GM23248 (cell line): ENCODE results near the gene CACNA1I. TPM values are rescaled to one million over a fixed set of nuclear protein-coding genes. Genes with fewer than 3 reads are reported as not detected.

Experiments used
- DNase-seq: peaks from one replicate; pipeline ENCODE4 v3.0.0-alpha.2; 2015
- H2AFZ ChIP-seq: fragments of 200-600 bp; sonication (generic); 2 replicates; pipeline ENCODE4 v1.6.1; 2016; ENCODE audit warnings: antibody characterized with exemption
- H3F3A ChIP-seq: fragments of 200-600 bp; sonication (generic); 2 replicates; pipeline ENCODE4 v1.6.1; 2016; ENCODE audit warnings: mild to moderate bottlenecking, antibody characterized with exemption, mixed run types; ENCODE audit not compliant: insufficient read depth
- H3K27ac ChIP-seq: fragments of 200-600 bp; sonication (generic); 2 replicates; pipeline ENCODE4 v1.5.1; 2016; ENCODE audit warnings: mild to moderate bottlenecking
- H3K27me3 ChIP-seq: fragments of 200-600 bp; sonication (generic); replicated peaks from 2 replicates; pipeline ENCODE4 v1.6.1; 2016; ENCODE audit warnings: mild to moderate bottlenecking; ENCODE audit not compliant: insufficient read depth
- H3K36me3 ChIP-seq: fragments of 200-600 bp; sonication (generic); 2 replicates; pipeline ENCODE4 v1.6.1; 2016; ENCODE audit warnings: low read depth, mild to moderate bottlenecking
- H3K4me1 ChIP-seq: fragments of 200-600 bp; sonication (generic); 2 replicates; pipeline ENCODE4 v1.6.1; 2016; ENCODE audit warnings: mild to moderate bottlenecking; ENCODE audit not compliant: insufficient read depth
- H3K4me2 ChIP-seq: fragments of 200-600 bp; sonication (generic); one replicate; pipeline ENCODE4 v1.6.1; 2016; ENCODE audit warnings: mild to moderate bottlenecking; ENCODE audit not compliant: unreplicated experiment
- H3K4me3 ChIP-seq: fragments of 200-600 bp; sonication (generic); 2 replicates; pipeline ENCODE4 v1.5.1; 2016; ENCODE audit warnings: mild to moderate bottlenecking
- H3K79me2 ChIP-seq: fragments of 200-600 bp; sonication (generic); 2 replicates; pipeline ENCODE4 v1.6.1; 2016; ENCODE audit warnings: mild to moderate bottlenecking; ENCODE audit not compliant: insufficient read depth
- H3K9ac ChIP-seq: fragments of 200-600 bp; sonication (generic); 2 replicates; pipeline ENCODE4 v1.6.1; 2016; ENCODE audit warnings: mild to moderate bottlenecking
- H3K9me2 ChIP-seq: fragments of 200-600 bp; sonication (generic); 2 replicates; pipeline ENCODE4 v1.6.1; 2016; ENCODE audit warnings: mixed run types, mild to moderate bottlenecking, moderate library complexity; ENCODE audit not compliant: insufficient read depth
- H3K9me3 ChIP-seq: fragments of 200-600 bp; sonication (generic); one replicate; pipeline ENCODE4 v1.6.1; 2017; ENCODE audit warnings: low read depth
- H4K20me1 ChIP-seq: fragments of 200-600 bp; sonication (generic); 2 replicates; pipeline ENCODE4 v1.6.0; 2016; ENCODE audit not compliant: insufficient read depth
- EZH2 ChIP-seq: fragments of 200-600 bp; sonication (generic); IDR thresholded peaks from 2 replicates; pipeline ENCODE4 v1.6.1; 2018; ENCODE audit warnings: antibody characterized with exemption, mild to moderate bottlenecking; ENCODE audit not compliant: insufficient read depth, poor library complexity, severe bottlenecking
- EZH2phosphoT487 ChIP-seq: fragments of 200-600 bp; sonication (generic); IDR thresholded peaks from 2 replicates; pipeline ENCODE4 v1.6.1; 2018; ENCODE audit warnings: antibody characterized with exemption, moderate library complexity, mild to moderate bottlenecking, low read depth; ENCODE audit not compliant: insufficient read depth
- WGBS, 2 experiments: methylation state at CpG; one replicate each; pipeline ENCODE4 v1.1.6; 2015 to 2017; ENCODE audit warnings: low lambda C conversion rate in 2 of 2, low coverage in 1 of 2; ENCODE audit errors: missing lambda C conversion rate in 2 of 2; 5-methylcytosine and 5-hydroxymethylcytosine counted together
- in situ Hi-C: fragments of 300-500 bp; cut with MboI; formaldehyde crosslinking; loops from 2 replicates; pipeline ENCODE4 v1.15.0; 2020
- polyA plus RNA-seq: library from polyadenylated mRNA; unstranded; fragments of >200 nt; fragmentation: Nextera tagmentation; extraction: Ambion mirVana; gene quantifications from 2 replicates; pipeline ENCODE4 v1.2.1, GENCODE V29; 2016
- total RNA-seq: library from RNA; depleted of rRNA; stranded (reverse); fragments of >200 nt; shearing (Covaris generic); gene quantifications from 2 replicates; pipeline ENCODE4 v1.2.3, GENCODE V29; 2014

The CACNA1I gene
- total and polyA plus RNA-seq, 2 experiments from 2014 or later, result not detected

- in situ Hi-C loops, result no loop called here
- DNase-seq, result no peak
- Histone ChIP-seq H3K79me2 (no peaks in the 10 kb centered on the region), H3K9me2 (no peaks in the 10 kb centered on the region), H3K9ac (no peak overlapping the region), H3K27ac (no peak overlapping the region), H3K4me2 (no peak overlapping the region), H3K9me3 (no peaks in the 10 kb centered on the region), H2AFZ (no peak overlapping the region), H3K4me1 (no peaks in the 10 kb centered on the region), H3K27me3 (peaks cover 23% of the 10 kb centered on the region), H3K4me3 (no peak overlapping the region), H3F3A (no peaks in the 10 kb centered on the region), H4K20me1 (no peaks in the 10 kb centered on the region), H3K36me3 (no peaks in the 10 kb centered on the region)
- TF ChIP-seq EZH2 (no peak), EZH2phosphoT487 (no peak)
- 40 to 44% methylated on average over 5 to 6 of the region's 6 CpGs for WGBS, 2 experiments
These were observed 46.2 kb downstream of the CACNA1I start for GRCh38 chr22:39616781-39617180.

DNA sequence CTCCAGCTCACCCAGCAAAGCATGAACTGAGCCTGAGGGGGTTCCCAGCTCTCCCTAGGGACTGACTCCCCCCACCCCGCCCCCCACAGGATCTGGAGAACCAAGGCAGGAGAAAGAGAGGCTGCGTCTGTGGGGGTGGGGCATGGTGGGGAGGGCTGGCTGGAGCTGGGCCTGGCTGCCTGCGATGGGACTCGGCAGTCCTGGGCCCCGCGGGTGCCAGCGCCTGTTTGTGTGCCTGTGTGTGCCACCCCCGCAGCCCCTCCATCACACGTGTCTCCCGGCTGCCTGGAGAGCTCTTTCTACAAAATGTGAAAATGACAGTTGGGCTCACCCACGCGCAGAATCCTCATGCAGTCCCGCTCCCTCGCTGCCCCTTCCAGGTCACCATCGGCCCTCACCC is 46.8 kb downstream of the CACNA1I start:
- H3K27ac ChIP-seq, result no peak overlapping the region
- H3K4me3 ChIP-seq, result no peak overlapping the region
- DNase-seq, result no peak
- H2AFZ ChIP-seq, result no peak overlapping the region
- H4K20me1 ChIP-seq, result no peaks in the 10 kb centered on the region
- H3K36me3 ChIP-seq, result no peaks in the 10 kb centered on the region
- H3K9me2 ChIP-seq, result no peaks in the 10 kb centered on the region
- peaks cover 17% of the 10 kb centered on the region for H3K27me3 ChIP-seq
- H3K79me2 ChIP-seq, result no peaks in the 10 kb centered on the region
- no peak for TF ChIP-seq EZH2phosphoT487
- TF ChIP-seq EZH2, result no peak
- no peak overlapping the region for H3K9ac ChIP-seq
- no peaks in the 10 kb centered on the region for H3F3A ChIP-seq
- no peak overlapping the region for H3K4me2 ChIP-seq
- no peaks in the 10 kb centered on the region for H3K9me3 ChIP-seq
- in situ Hi-C loops, result no loop called here
- WGBS, 2 experiments, result 1% methylated on average over 9 to 11 of the region's 15 CpGs
- H3K4me1 ChIP-seq, result no peaks in the 10 kb centered on the region

DNA sequence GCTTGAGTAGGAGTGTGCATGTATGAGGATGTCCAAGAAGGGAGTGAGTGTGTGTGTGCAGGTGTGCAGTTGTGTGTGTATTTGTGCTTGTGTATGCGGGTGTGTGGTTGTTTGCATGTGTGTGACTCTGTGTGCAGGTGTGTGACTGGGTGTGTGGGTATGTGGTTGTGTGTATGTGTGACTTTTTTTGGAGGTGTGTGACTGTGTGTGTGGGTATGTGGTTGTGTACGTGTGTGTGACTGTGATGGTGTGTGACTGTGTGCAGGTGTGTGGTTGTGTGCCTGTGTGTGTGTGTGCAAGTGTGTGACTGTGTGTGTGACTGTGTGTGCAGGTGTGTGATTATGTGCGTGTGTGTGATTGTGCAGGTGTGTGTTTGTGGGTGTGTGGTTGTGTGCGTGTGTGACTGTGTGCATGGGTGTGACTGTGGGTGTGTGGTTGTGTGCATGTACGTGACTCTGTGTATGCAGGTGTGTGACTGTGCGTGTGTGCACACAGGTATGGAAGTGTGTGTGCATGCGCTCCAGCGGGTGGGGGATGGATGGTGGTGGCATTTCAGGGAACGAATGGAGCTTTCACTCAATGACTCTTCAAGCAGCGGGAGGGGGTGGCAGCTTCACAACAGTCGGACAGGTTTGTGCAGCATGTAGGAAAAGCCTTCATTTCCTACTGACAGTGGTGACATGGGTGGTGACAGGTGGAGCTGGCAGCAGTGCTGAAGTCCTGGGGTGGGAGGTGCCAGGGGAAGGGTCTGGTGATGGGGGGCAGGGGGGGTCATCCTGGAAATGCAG is 47.6 kb downstream of the CACNA1I start:
- TF ChIP-seq EZH2 (no peak), EZH2phosphoT487 (no peak)
- in situ Hi-C loops, result no loop called here
- no peak overlapping the region for H3K9ac ChIP-seq
- H3K27me3 ChIP-seq, result peaks cover 13% of the 10 kb centered on the region
- no peak overlapping the region for H3K4me2 ChIP-seq
- H3K4me1 ChIP-seq, result no peaks in the 10 kb centered on the region
- no peaks in the 10 kb centered on the region for H3K79me2 ChIP-seq
- no peak overlapping the region for H2AFZ ChIP-seq
- DNase-seq, result no peak
- no peak overlapping the region for H3K27ac ChIP-seq
- no peaks in the 10 kb centered on the region for H3K9me2 ChIP-seq
- no peaks in the 10 kb centered on the region for H4K20me1 ChIP-seq
- WGBS, 2 experiments, result 43 to 45% methylated on average over 11 of the region's 11 CpGs
- no peaks in the 10 kb centered on the region for H3K9me3 ChIP-seq
- no peak overlapping the region for H3K4me3 ChIP-seq
- no peaks in the 10 kb centered on the region for H3F3A ChIP-seq
- no peaks in the 10 kb centered on the region for H3K36me3 ChIP-seq

DNA sequence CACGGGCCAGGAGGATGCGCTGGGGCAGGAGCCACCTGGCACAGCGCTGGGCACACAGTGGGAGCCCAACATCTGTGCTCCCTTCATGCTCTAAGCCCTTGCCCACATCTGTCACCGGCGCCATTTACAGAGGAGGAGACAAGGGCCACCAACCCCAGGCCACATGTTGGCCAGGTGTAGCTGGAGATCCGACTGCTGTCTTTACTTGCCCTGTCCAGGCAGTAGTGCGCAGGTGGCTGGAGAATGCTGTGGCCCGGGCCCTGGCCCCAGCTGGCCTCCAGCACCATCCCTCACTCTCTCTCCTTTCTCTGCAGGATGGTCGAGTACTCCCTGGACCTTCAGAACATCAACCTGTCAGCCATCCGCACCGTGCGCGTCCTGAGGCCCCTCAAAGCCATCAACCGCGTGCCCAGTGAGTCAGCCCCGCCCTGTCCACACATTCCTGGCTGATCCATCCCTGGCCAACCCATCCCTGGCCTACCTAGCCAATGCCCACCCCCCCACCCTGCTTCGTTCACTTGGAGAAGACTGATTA is 48.5 kb downstream of the CACNA1I start:
- DNase-seq, result no peak
- in situ Hi-C loops, result no loop called here
- TF ChIP-seq EZH2 (no peak), EZH2phosphoT487 (no peak)

More for the DNA sequence above, 48.5 kb downstream of the CACNA1I start:
- no peaks in the 10 kb centered on the region for H3K79me2 ChIP-seq
- H2AFZ ChIP-seq, result no peak overlapping the region
- H3K4me1 ChIP-seq, result no peaks in the 10 kb centered on the region
- H3K27me3 ChIP-seq, result peaks cover 13% of the 10 kb centered on the region
- H3K9ac ChIP-seq, result no peak overlapping the region
- no peak overlapping the region for H3K27ac ChIP-seq
- no peaks in the 10 kb centered on the region for H3K9me3 ChIP-seq
- H3K4me2 ChIP-seq, result no peak overlapping the region
- H3K9me2 ChIP-seq, result no peaks in the 10 kb centered on the region
- H3K36me3 ChIP-seq, result no peaks in the 10 kb centered on the region
- no peaks in the 10 kb centered on the region for H4K20me1 ChIP-seq
- 59 to 68% methylated on average over 17 of the region's 17 CpGs for WGBS, 2 experiments
- H3F3A ChIP-seq, result no peaks in the 10 kb centered on the region
- H3K4me3 ChIP-seq, result no peak overlapping the region
